ENCODE results near the gene CGB8. TPM values are rescaled to one million over a fixed set of nuclear protein-coding genes. Genes with fewer than 3 reads are reported as not detected.
A peak's percentile ranks its signal among the peaks of the same experiment; 100 is the strongest.

CGB8 gene
- total RNA-seq, 4 donors from 2014 or later: not detected

DNA sequence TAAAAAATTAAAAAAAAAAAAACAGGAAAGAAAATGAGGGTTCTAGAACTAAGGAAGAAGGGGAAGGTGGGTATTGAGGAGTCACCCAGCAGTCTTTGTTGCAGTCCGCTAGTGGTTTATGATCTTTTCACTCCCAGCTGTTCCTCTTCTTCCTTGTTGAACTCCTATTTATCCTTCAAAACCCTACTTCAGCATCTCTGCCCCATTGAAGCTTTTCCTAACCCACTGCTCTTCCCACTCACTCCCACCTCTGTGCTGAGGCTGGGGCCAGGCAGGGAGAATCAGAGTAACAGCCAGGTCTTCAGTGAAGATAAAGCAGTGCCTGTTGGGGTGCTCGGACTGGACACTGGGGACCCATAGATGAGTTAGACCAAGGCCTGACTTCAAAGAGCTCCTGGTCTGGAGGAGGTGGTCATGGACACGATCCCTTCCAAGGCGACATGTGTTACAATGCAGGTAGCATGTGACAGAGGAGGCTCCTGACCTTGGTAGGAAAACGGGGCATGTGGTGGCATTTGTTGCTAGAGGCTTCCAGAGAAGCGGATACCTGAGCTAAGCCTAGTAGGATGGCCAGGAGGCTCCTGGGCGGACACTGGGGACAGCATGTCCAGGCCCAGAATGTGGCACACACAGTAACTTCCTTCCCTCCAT is 43.8 kb downstream of the CGB8 start:
- Histone ChIP-seq H3K27ac (no peak overlapping the region), H3K36me3 (peaks cover 0 to 90% of the 10 kb centered on the region in 2 donors), H3K4me1 (no peaks in the 10 kb centered on the region), H3K27me3 (no peaks in the 10 kb centered on the region), H3K9me3 (no peaks in the 10 kb centered on the region), H3K4me3 (no peak overlapping the region)
- whole genome bisulfite sequencing, 2 donors (ENCODE audit: low coverage in 1 of 2): 100% methylated on average over 3 of the region's 7 CpGs
- ATAC-seq: no peak
- TF ChIP-seq EP300 (IDR thresholded peaks at IDR 0.05) (no peak), POLR2A (IDR thresholded peaks at IDR 0.05) (no peak), POLR2AphosphoS5 (IDR thresholded peaks at IDR 0.05) (no peak)
- TF ChIP-seq, protein P1, sequence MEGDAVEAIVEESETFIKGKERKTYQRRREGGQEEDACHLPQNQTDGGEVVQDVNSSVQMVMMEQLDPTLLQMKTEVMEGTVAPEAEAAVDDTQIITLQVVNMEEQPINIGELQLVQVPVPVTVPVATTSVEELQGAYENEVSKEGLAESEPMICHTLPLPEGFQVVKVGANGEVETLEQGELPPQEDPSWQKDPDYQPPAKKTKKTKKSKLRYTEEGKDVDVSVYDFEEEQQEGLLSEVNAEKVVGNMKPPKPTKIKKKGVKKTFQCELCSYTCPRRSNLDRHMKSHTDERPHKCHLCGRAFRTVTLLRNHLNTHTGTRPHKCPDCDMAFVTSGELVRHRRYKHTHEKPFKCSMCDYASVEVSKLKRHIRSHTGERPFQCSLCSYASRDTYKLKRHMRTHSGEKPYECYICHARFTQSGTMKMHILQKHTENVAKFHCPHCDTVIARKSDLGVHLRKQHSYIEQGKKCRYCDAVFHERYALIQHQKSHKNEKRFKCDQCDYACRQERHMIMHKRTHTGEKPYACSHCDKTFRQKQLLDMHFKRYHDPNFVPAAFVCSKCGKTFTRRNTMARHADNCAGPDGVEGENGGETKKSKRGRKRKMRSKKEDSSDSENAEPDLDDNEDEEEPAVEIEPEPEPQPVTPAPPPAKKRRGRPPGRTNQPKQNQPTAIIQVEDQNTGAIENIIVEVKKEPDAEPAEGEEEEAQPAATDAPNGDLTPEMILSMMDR (IDR thresholded peaks at IDR 0.05): no peak

DNA sequence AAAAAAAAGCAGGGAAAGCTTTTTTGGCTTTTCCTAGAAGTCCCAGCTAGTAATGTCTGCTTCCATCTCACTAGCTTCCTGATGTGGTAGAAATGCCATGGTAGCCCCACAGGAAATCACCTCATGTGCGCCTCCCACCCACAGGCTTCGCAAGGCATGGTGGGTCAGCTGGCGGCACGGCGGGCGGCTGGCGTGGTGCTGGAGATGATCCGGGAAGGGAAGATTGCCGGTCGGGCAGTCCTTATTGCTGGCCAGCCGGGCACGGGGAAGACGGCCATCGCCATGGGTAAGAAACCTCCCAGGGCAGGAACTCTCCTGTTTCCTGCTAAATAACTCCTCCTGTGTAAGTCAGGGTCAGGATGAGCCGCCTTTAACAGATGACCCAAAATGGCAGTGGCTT is 44.8 kb downstream of the CGB8 start:
- 94% methylated on average over 8 of the region's 15 CpGs; no CpG with 5 or more reads in 1 of the 2 donors for WGBS, 2 donors (ENCODE audit: low coverage in 1 of 2)
- TF ChIP-seq, protein P1 (IDR thresholded peaks at IDR 0.05): no peak
- TF ChIP-seq EP300 (IDR thresholded peaks at IDR 0.05): no peak

DNA sequence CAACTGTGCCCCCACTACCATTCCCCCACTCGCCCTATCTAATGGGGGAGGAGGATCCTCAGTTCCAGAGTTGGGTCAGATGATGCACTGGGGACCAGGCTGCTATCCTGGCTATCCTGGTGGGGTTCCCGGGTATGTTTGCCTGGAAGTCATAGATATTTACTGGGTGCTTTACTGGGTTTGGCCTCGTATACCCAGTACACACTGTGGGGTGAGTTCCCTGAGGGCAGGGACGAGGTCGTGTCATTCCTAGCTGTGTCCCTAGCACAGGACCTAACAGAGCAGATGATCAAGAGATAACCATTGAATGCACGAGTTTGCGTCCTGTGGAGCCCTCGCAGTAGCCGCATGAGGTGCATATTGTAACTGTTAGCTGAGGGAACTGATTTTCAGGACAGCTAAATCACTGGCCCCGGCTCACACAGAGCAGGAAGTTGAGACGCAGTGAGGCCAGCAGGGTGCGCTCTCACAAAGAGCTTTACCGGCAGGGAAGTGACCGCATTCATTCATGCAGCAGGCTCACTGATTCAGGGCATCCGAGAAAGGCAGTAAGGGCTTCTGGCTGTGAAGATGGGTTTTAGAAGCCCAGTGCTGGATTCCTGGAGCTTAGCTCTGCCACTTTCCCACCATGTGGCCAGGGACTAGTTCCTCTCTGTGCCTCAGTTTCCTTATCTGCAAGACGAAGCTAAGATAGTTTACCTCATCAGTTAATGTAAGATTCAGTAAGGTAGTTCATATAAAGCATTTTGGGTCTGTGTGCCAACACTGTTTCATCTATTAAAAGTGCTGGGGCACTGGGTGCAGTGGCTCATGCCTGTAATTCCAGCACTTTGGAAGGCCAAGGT is 49.2 kb downstream of the CGB8 start:
- TF ChIP-seq, protein P1 (IDR thresholded peaks at IDR 0.05): peak in 3 of 4 experiments; percentile 38 to 61 (median 43)
- TF ChIP-seq POLR2A (IDR thresholded peaks at IDR 0.05): no peak
- Histone ChIP-seq H3K4me1 (peaks cover 0 to 10% (median 2%) of the 10 kb centered on the region in 3 donors), H3K36me3 (peaks cover 0 to 42% of the 10 kb centered on the region in 2 donors), H3K9me3 (no peaks in the 10 kb centered on the region), H3K4me3 (no peak overlapping the region), H3K27ac (no peak overlapping the region), H3K27me3 (no peaks in the 10 kb centered on the region)
- WGBS, 2 donors (ENCODE audit: low coverage in 1 of 2): 40 to 53% methylated on average over 3 to 9 of the region's 16 CpGs
- ATAC-seq: no peak

More for the DNA sequence above, 44.8 kb downstream of the CGB8 start:
- Histone ChIP-seq H3K4me3 (no peak overlapping the region), H3K27ac (no peak overlapping the region), H3K9me3 (no peaks in the 10 kb centered on the region), H3K27me3 (no peaks in the 10 kb centered on the region), H3K36me3 (peaks cover 0 to 83% of the 10 kb centered on the region in 2 donors), H3K4me1 (no peaks in the 10 kb centered on the region)
- no peak for ATAC-seq

DNA sequence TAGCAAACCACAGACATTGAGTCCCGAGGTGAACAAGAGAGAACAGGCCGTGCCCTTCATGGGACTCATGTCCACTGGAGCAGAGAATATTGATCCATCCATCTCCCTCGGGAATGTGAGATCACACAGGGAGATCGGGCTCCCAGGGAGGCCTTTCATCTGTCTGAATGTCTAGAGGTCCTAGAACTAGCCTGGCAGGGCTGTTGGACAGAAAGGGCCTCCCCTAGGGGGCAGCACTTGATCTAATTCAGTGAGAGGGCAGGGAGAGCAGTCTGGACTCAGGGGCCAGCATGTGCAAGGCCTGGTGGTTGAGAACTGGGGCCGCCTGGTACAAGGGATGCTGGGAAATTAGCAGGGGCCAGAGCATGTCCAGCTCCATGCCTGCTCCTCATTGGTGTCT is 50.9 kb downstream of the CGB8 start:
- H3K9me3 ChIP-seq: no peaks in the 10 kb centered on the region
- no peak overlapping the region for H3K4me3 ChIP-seq
- H3K36me3 ChIP-seq: peaks cover 0 to 25% of the 10 kb centered on the region in 2 donors
- TF ChIP-seq, protein P1 (IDR thresholded peaks at IDR 0.05): no peak
- TF ChIP-seq EP300 (IDR thresholded peaks at IDR 0.05) (no peak), POLR2A (IDR thresholded peaks at IDR 0.05) (no peak), POLR2AphosphoS5 (IDR thresholded peaks at IDR 0.05) (no peak)
- peaks cover 0 to 19% (median 9%) of the 10 kb centered on the region in 3 donors for H3K4me1 ChIP-seq
- H3K27ac ChIP-seq: no peak overlapping the region
- H3K27me3 ChIP-seq: no peaks in the 10 kb centered on the region
- WGBS, 2 donors (ENCODE audit: low coverage in 1 of 2): no CpG with 5 or more reads among the region's 5 CpGs
- ATAC-seq: no peak

Small RNA genes within 50 kb of the gene (small RNA-seq; reads per million reads assigned to genes)
- gene MIR6798 (0 reads per million in 4 donors), gene RN7SL708P (0 reads per million in 4 donors)

Other genes with a start within 250 kb of the CGB8 start
- gene BCAT2, start 238.1 kb downstream of the CGB8 start, total RNA-seq: 10 to 100 TPM; 46.6 to 77.8 (median 57.8) TPM
- gene HSD17B14, start 212.6 kb downstream of the CGB8 start, total RNA-seq: 10 to 100 TPM in 2 of 4 donors, 1 to 10 TPM in 2; 5.3 to 12.5 (median 8.2) TPM
- gene PLEKHA4, start 180.5 kb downstream of the CGB8 start, total RNA-seq: 10 to 100 TPM; 11.4 to 29.2 (median 18.1) TPM
- gene PPP1R15A, start 176.7 kb downstream of the CGB8 start, total RNA-seq: 10 to 100 TPM; 53.9 to 70.0 (median 60.9) TPM
- gene TULP2, start 150.4 kb downstream of the CGB8 start, total RNA-seq: 1 to 10 TPM in 1 of 4 donors, not detected in 3; 2.0 TPM
- 100 to 1,000 TPM; 188 to 326 (median 279) TPM for gene NUCB1, start 148.8 kb downstream of the CGB8 start, total RNA-seq
- under 1 TPM in 1 of 4 donors, not detected in 3; 0.81 TPM for gene DHDH, start 115.4 kb downstream of the CGB8 start, total RNA-seq
- 10 to 100 TPM; 31.5 to 40.8 (median 34.8) TPM for gene BAX, start 94.2 kb downstream of the CGB8 start, total RNA-seq
- 1,000 to 10,000 TPM; 2,478 to 4,094 (median 2,824) TPM for gene FTL, start 83.8 kb downstream of the CGB8 start, total RNA-seq
- gene GYS1, start 55.8 kb downstream of the CGB8 start, total RNA-seq: 10 to 100 TPM; 22.1 to 44.4 (median 38.5) TPM
- gene RUVBL2, start 55.2 kb downstream of the CGB8 start, total RNA-seq: 10 to 100 TPM; 69.4 to 96.5 (median 84.2) TPM
- not detected for gene LHB, start 32.0 kb downstream of the CGB8 start, total RNA-seq
- not detected for gene CGB3, start 24.8 kb downstream of the CGB8 start, total RNA-seq
- gene CGB2, start 17.2 kb downstream of the CGB8 start, total RNA-seq: not detected
- gene CGB1, start 12.2 kb downstream of the CGB8 start, total RNA-seq: not detected
- not detected for gene CGB5, start 5.3 kb downstream of the CGB8 start, total RNA-seq
- not detected for gene CGB7, start 8.6 kb upstream of the CGB8 start, total RNA-seq
- under 1 TPM in 1 of 4 donors, not detected in 3; 0.37 TPM for gene NTF4, start 15.7 kb upstream of the CGB8 start, total RNA-seq
- gene KCNA7, start 23.6 kb upstream of the CGB8 start, total RNA-seq: not detected
- 100 to 1,000 TPM in 3 of 4 donors, 10 to 100 TPM in 1; 77.4 to 323 (median 192) TPM for gene SNRNP70, start 36.3 kb upstream of the CGB8 start, total RNA-seq
- gene LIN7B, start 65.3 kb upstream of the CGB8 start, total RNA-seq: 10 to 100 TPM in 3 of 4 donors, 1 to 10 TPM in 1; 6.5 to 19.8 (median 13.2) TPM
- 1 to 10 TPM in 1 of 4 donors, not detected in 3; 1.8 TPM for gene C19orf73, start 70.0 kb upstream of the CGB8 start, total RNA-seq
- gene PPFIA3, start 70.4 kb upstream of the CGB8 start, total RNA-seq: 1 to 10 TPM; 3.6 to 7.6 (median 5.0) TPM
- 1 to 10 TPM; 1.1 to 3.9 (median 1.8) TPM for gene HRC, start 106.3 kb upstream of the CGB8 start, total RNA-seq
- gene TRPM4, start 108.7 kb upstream of the CGB8 start, total RNA-seq: 10 to 100 TPM; 16.3 to 38.5 (median 17.3) TPM